K562 treated with DMSO at 1 percent for 48 hours (cell line): Measurements from ENCODE around the gene SPATA21. TPM values are rescaled to one million over a fixed set of nuclear protein-coding genes. Genes with fewer than 3 reads are reported as not detected.

Experiments
- total RNA-seq: library from RNA; unstranded; fragments of 300-600 nt; gene quantifications from 2 replicates; pipeline ENCODE4 v1.2.3, GENCODE V29; 2022; ENCODE audit warnings: low replicate concordance; ENCODE audit errors: extremely low read depth

The SPATA21 gene
- not detected in 2 replicates for total RNA-seq

GRCh38 chr1:16436946-16437474 lies at the start of gene SPATA21:
Gene SPATA21, minus strand, starts transcription at chr1:16437424. Its CDS starts 6,053 bp downstream, at chr1:16431371.

GRCh38 chr1:16440470-16441281 lies 3.5 kb upstream of the SPATA21 start, which contains the start of gene NECAP2:
Gene NECAP2, plus strand, starts transcription at chr1:16440724. Its CDS starts 38 bp downstream, at chr1:16440762.

GRCh38 chr1:16366722-16367257 lies 70.4 kb downstream of the SPATA21 start, which contains the start of gene SZRD1:
Gene SZRD1, plus strand, starts transcription at chr1:16367242. Its CDS starts 16 bp downstream, at chr1:16367258.

GRCh38 chr1:16351994-16352841 lies 85.0 kb downstream of the SPATA21 start, which contains the start of gene FBXO42:
Gene FBXO42, minus strand, starts transcription at chr1:16352480. Its CDS starts 37,062 bp downstream, at chr1:16315418.

Other genes starting within 250 kb of the SPATA21 start
- not detected in 2 replicates for gene ARHGEF19, start 224.8 kb downstream of the SPATA21 start, total RNA-seq
- not detected in 2 replicates for gene CPLANE2, start 200.2 kb downstream of the SPATA21 start, total RNA-seq
- not detected in 2 replicates for gene FBXO42, start 84.9 kb downstream of the SPATA21 start, total RNA-seq
- not detected in 2 replicates for gene SZRD1, start 70.2 kb downstream of the SPATA21 start, total RNA-seq
- not detected in 2 replicates for gene NECAP2, start 3.3 kb upstream of the SPATA21 start, total RNA-seq
- not detected in 2 replicates for gene RNU1-1, start 76.9 kb upstream of the SPATA21 start, total RNA-seq
- gene NBPF1, start 176.1 kb upstream of the SPATA21 start, total RNA-seq = not detected in 2 replicates
- not detected in 2 replicates for gene RNU1-3, start 229.5 kb upstream of the SPATA21 start, total RNA-seq